Measurements from ENCODE around the gene JAGN1. TPM values are rescaled to one million over a fixed set of nuclear protein-coding genes. Genes with fewer than 3 reads are reported as not detected.
"Not testable (repeated sequence)": the region's sequence is repeated elsewhere in the genome, so short reads cannot be mapped to it uniquely, and the experiment has no call there.

JAGN1 gene
- total RNA-seq, 1 donor from 2014 or later: 33.0 TPM

- H3K4me3 Mint-ChIP-seq (ENCODE audit: low read depth); DNase-seq (ENCODE audit: low spot score, unreplicated experiment); H3K9me3 Mint-ChIP-seq (ENCODE audit: low read depth); H3K36me3 Mint-ChIP-seq (ENCODE audit: insufficient read depth): not testable (repeated sequence)
- H3K27me3 Mint-ChIP-seq: peaks cover 12% of the 10 kb centered on the region
- H3K4me1 Mint-ChIP-seq (ENCODE audit: low read depth): peaks cover 15% of the 10 kb centered on the region
- H3K27ac Mint-ChIP-seq: peak overlapping the region; percentile 6
- TF ChIP-seq CTCF (IDR thresholded peaks at IDR 0.05; ENCODE audit: unreplicated experiment): peak; percentile 65
Measured at GRCh38 chr3:9848860-9849259, 41.5 kb upstream of the JAGN1 start.

- peaks cover 15% of the 10 kb centered on the region for H3K27me3 Mint-ChIP-seq
- H3K4me3 Mint-ChIP-seq (ENCODE audit: low read depth); H3K9me3 Mint-ChIP-seq (ENCODE audit: low read depth); DNase-seq (ENCODE audit: low spot score, unreplicated experiment); H3K36me3 Mint-ChIP-seq (ENCODE audit: insufficient read depth); H3K27ac Mint-ChIP-seq: not testable (repeated sequence)
- H3K4me1 Mint-ChIP-seq (ENCODE audit: low read depth): peaks cover 21% of the 10 kb centered on the region
Measured at GRCh38 chr3:9851383-9851782, 39.0 kb upstream of the JAGN1 start.

- not testable (repeated sequence) for H3K27ac Mint-ChIP-seq; H3K4me3 Mint-ChIP-seq (ENCODE audit: low read depth); H3K36me3 Mint-ChIP-seq (ENCODE audit: insufficient read depth); DNase-seq (ENCODE audit: low spot score, unreplicated experiment); H3K9me3 Mint-ChIP-seq (ENCODE audit: low read depth)
- Mint-ChIP-seq H3K4me1 (ENCODE audit: low read depth) (peaks cover 21% of the 10 kb centered on the region), H3K27me3 (peaks cover 15% of the 10 kb centered on the region)
Measured at GRCh38 chr3:9851926-9852325, 38.5 kb upstream of the JAGN1 start.

GRCh38 chr3:9852528-9852927 is 37.9 kb upstream of the JAGN1 start:
- Mint-ChIP-seq H3K4me3 (ENCODE audit: low read depth) (no peak overlapping the region), H3K27me3 (peaks cover 15% of the 10 kb centered on the region), H3K9me3 (ENCODE audit: low read depth) (no peaks in the 10 kb centered on the region), H3K36me3 (ENCODE audit: insufficient read depth) (no peaks in the 10 kb centered on the region), H3K4me1 (ENCODE audit: low read depth) (peaks cover 21% of the 10 kb centered on the region), H3K27ac (no peak overlapping the region)
- TF ChIP-seq CTCF (IDR thresholded peaks at IDR 0.05; ENCODE audit: unreplicated experiment): no peak
- no peak for DNase-seq (ENCODE audit: low spot score, unreplicated experiment)

- H3K9me3 Mint-ChIP-seq (ENCODE audit: low read depth): not testable (repeated sequence)
Measured at GRCh38 chr3:9854291-9854940, 36.0 kb upstream of the JAGN1 start.

GRCh38 chr3:9855594-9855993 is 34.8 kb upstream of the JAGN1 start:
- Mint-ChIP-seq H3K27ac (no peak overlapping the region), H3K4me3 (ENCODE audit: low read depth) (no peak overlapping the region), H3K36me3 (ENCODE audit: insufficient read depth) (no peaks in the 10 kb centered on the region), H3K27me3 (peaks cover 19% of the 10 kb centered on the region), H3K4me1 (ENCODE audit: low read depth) (peaks cover 12% of the 10 kb centered on the region), H3K9me3 (ENCODE audit: low read depth) (no peaks in the 10 kb centered on the region)
- TF ChIP-seq CTCF (IDR thresholded peaks at IDR 0.05; ENCODE audit: unreplicated experiment): no peak
- no peak for DNase-seq (ENCODE audit: low spot score, unreplicated experiment)

More at GRCh38 chr3:9854291-9854940, 36.0 kb upstream of the JAGN1 start:
- not testable (repeated sequence) for H3K4me3 Mint-ChIP-seq (ENCODE audit: low read depth); DNase-seq (ENCODE audit: low spot score, unreplicated experiment); H3K27ac Mint-ChIP-seq; H3K36me3 Mint-ChIP-seq (ENCODE audit: insufficient read depth)
- peaks cover 12% of the 10 kb centered on the region for H3K4me1 Mint-ChIP-seq (ENCODE audit: low read depth)
- H3K27me3 Mint-ChIP-seq: peaks cover 19% of the 10 kb centered on the region

- H3K4me1 Mint-ChIP-seq (ENCODE audit: low read depth): peaks cover 2% of the 10 kb centered on the region
- no peaks in the 10 kb centered on the region for H3K9me3 Mint-ChIP-seq (ENCODE audit: low read depth)
- H3K27ac Mint-ChIP-seq: no peak overlapping the region
- no peaks in the 10 kb centered on the region for H3K36me3 Mint-ChIP-seq (ENCODE audit: insufficient read depth)
- no peak for TF ChIP-seq CTCF (IDR thresholded peaks at IDR 0.05; ENCODE audit: unreplicated experiment)
- DNase-seq (ENCODE audit: low spot score, unreplicated experiment): no peak
- peaks cover 12% of the 10 kb centered on the region for H3K27me3 Mint-ChIP-seq
- H3K4me3 Mint-ChIP-seq (ENCODE audit: low read depth): no peak overlapping the region
Measured at GRCh38 chr3:9859530-9860025, 30.8 kb upstream of the JAGN1 start.

Measured in progenitor cell of endocrine pancreas (in vitro differentiated cells).